HCT116 (cell line): Measurements from ENCODE around the gene ROCK1. TPM values are rescaled to one million over a fixed set of nuclear protein-coding genes. Genes with fewer than 3 reads are reported as not detected.

Source experiments
- ATAC-seq: fragments of 200-7000 bp; cut with Tn5 transposase; 2 replicates; pipeline ENCODE4 v1.9.1; 2020; ENCODE audit warnings: mild to moderate bottlenecking, moderate library complexity
- BruUV-seq: library from RNA; stranded (reverse); fragments of 400-500 nt; replicated peaks from 2 replicates; lab custom pipeline; 2021; lab: Mats Ljungman, UMichigan
- CTCF ChIA-PET: fragments of 300-600 bp; sonication (Branson Sonifier 250); formaldehyde crosslinking; loops from one replicate; lab custom pipeline; 2021; ENCODE audit warnings: antibody characterized with exemption; lab: Charles Lee
- POLR2A ChIA-PET: fragments of 300-600, 350-600 bp; sonication (Branson Sonifier 250); formaldehyde crosslinking; loops from one replicate; lab custom pipeline; 2021; ENCODE audit warnings: antibody characterized with exemption; lab: Charles Lee
- RAD21 ChIA-PET, 2 experiments: fragments of 300-600 bp; sonication (Branson Sonifier 250); formaldehyde crosslinking; loops; one replicate each; lab custom pipeline; 2023; ENCODE audit warnings: low total read pairs in 2 of 2; ENCODE audit not compliant: uncharacterized antibody in 2 of 2, unreplicated experiment in 2 of 2, low non-redundant PET in 1 of 2; lab: Charles Lee
- DNase-seq: peaks from one replicate; pipeline ENCODE4 v3.0.0-alpha.2; 2010; ENCODE audit warnings: low read depth, low spot score
- H2AFZ ChIP-seq: fragments of 200-600 bp; shearing (Covaris generic), sonication (generic); 2 replicates; pipeline ENCODE4 v1.6.1; 2017; ENCODE audit warnings: low read depth, mixed run types, mixed read lengths, antibody characterized with exemption, low read length; ENCODE audit not compliant: poor library complexity, severe bottlenecking
- H3K27ac ChIP-seq: 2 replicates; pipeline ENCODE4 v1.5.1; 2012; ENCODE audit warnings: low read depth, low read length
- H3K27me3 ChIP-seq: fragments of 200-600 bp; sonication (generic); 2 replicates; pipeline ENCODE4 v1.6.1; 2016; ENCODE audit warnings: mixed run types, low read length, mixed read lengths; ENCODE audit not compliant: insufficient read depth
- H3K36me3 ChIP-seq, 2 experiments: fragments of 200-500 bp in 1 of 2; fragments of 200-600 bp in 1 of 2; sonication (Bioruptor generic) in 1 of 2; sonication (generic) in 1 of 2; 2 replicates each; pipeline versions ENCODE4 v1.5.1 to v1.6.1; 2014 to 2016; ENCODE audit warnings: low read length in 2 of 2, inconsistent platforms in 1 of 2, mixed read lengths in 1 of 2, mixed run types in 1 of 2; ENCODE audit not compliant: insufficient read depth in 2 of 2, control insufficient read depth in 1 of 2
- H3K4me1 ChIP-seq, 2 experiments: fragments of 200-600 bp in 1 of 2; sonication (generic) in 1 of 2; 2 replicates each; pipeline versions ENCODE4 v1.5.1 to v1.6.1; 2012 to 2017; ENCODE audit warnings: low read length in 2 of 2, inconsistent platforms in 1 of 2, mild to moderate bottlenecking in 1 of 2, mixed read lengths in 1 of 2, mixed run types in 1 of 2, moderate library complexity in 1 of 2; ENCODE audit not compliant: insufficient read depth in 2 of 2, control insufficient read depth in 1 of 2
- H3K4me2 ChIP-seq: fragments of 200-600 bp; sonication (generic); 2 replicates; pipeline ENCODE4 v1.6.1; 2017; ENCODE audit warnings: mixed run types, low read length, mixed read lengths
- H3K4me3 ChIP-seq, 2 experiments: fragments of 200-600 bp in 1 of 2; sonication (generic) in 1 of 2; replicated peaks in 1 of 2; 2 replicates each; pipeline ENCODE4 v1.5.1; 2011 to 2016; ENCODE audit warnings: low read length in 2 of 2, control low read depth in 1 of 2, low read depth in 1 of 2, mild to moderate bottlenecking in 1 of 2, mixed read lengths in 1 of 2, mixed run types in 1 of 2
- H3K79me2 ChIP-seq: fragments of 200-600 bp; sonication (generic); 2 replicates; pipeline ENCODE4 v1.6.1; 2017; ENCODE audit warnings: mild to moderate bottlenecking, mixed run types, low read length, moderate library complexity, mixed read lengths; ENCODE audit not compliant: insufficient read depth
- H3K9ac ChIP-seq: fragments of 200-600 bp; sonication (generic); 2 replicates; pipeline ENCODE4 v1.6.1; 2016; ENCODE audit warnings: low read length, mixed read lengths
- H3K9me2 ChIP-seq: fragments of 200-600 bp; sonication (generic), shearing (Covaris generic); 2 replicates; pipeline ENCODE4 v1.6.1; 2017; ENCODE audit warnings: mixed run types, mild to moderate bottlenecking, moderate library complexity; ENCODE audit not compliant: insufficient read depth
- H3K9me3 ChIP-seq, 2 experiments: fragments of 200-500 bp in 1 of 2; fragments of 200-600 bp in 1 of 2; sonication (Bioruptor generic) in 1 of 2; sonication (generic) in 1 of 2; 2 replicates each; pipeline ENCODE4 v1.6.1; 2014 to 2017; ENCODE audit warnings: low read length in 2 of 2, mixed read lengths in 2 of 2, inconsistent platforms in 1 of 2, low read depth in 1 of 2, mild to moderate bottlenecking in 1 of 2, mixed run types in 1 of 2, moderate library complexity in 1 of 2; ENCODE audit not compliant: control insufficient read depth in 1 of 2, insufficient read depth in 1 of 2
- H4K20me1 ChIP-seq: fragments of 200-600 bp; sonication (generic), shearing (Covaris generic); 2 replicates; pipeline ENCODE4 v1.6.1; 2017; ENCODE audit warnings: mixed run types, mild to moderate bottlenecking, moderate library complexity; ENCODE audit not compliant: insufficient read depth
- CEBPB ChIP-seq: IDR thresholded peaks from 2 replicates; pipeline ENCODE4 v1.6.1; 2012; ENCODE audit warnings: low read depth
- EGR1 ChIP-seq: IDR thresholded peaks from 2 replicates; pipeline ENCODE4 v1.6.1; 2012; ENCODE audit warnings: low read depth
- FOSL1 ChIP-seq: IDR thresholded peaks from 2 replicates; pipeline ENCODE4 v1.6.1; 2012; ENCODE audit warnings: low read depth
- RAD21 ChIP-seq: IDR thresholded peaks from 2 replicates; pipeline ENCODE4 v1.6.1; 2012; ENCODE audit warnings: low read depth, mild to moderate bottlenecking
- REST ChIP-seq: IDR thresholded peaks from 2 replicates; pipeline ENCODE4 v1.6.1; 2012; ENCODE audit warnings: low read depth
- SIN3A ChIP-seq: IDR thresholded peaks from 2 replicates; pipeline ENCODE4 v1.6.1; 2012; ENCODE audit warnings: low read depth
- TCF7L2 ChIP-seq: IDR thresholded peaks from 2 replicates; pipeline ENCODE4 v1.7.0; 2011; ENCODE audit warnings: borderline replicate concordance, inconsistent platforms; ENCODE audit not compliant: insufficient read depth, insufficient read length; ENCODE audit errors: extremely low read depth
- ZBTB33 ChIP-seq: IDR thresholded peaks from 2 replicates; pipeline ENCODE4 v1.6.1; 2011; ENCODE audit warnings: mild to moderate bottlenecking, low read length, moderate library complexity; ENCODE audit not compliant: insufficient replicate concordance; ENCODE audit errors: extremely low read depth
- ZFX ChIP-seq: fragments of 450-650 bp; IDR thresholded peaks from 2 replicates; pipeline ENCODE4 v1.6.1; 2017
- intact Hi-C: fragments of 100-400 bp; cut with micrococcal nuclease; formaldehyde crosslinking; loops from 2 replicates; pipeline ENCODE4 v1.10.0; 2022
- total RNA-seq: library from RNA; stranded (reverse); gene quantifications from one replicate; pipeline ENCODE4 v1.2.1, GENCODE V29; 2021; ENCODE audit not compliant: unreplicated experiment

Gene ROCK1
- total RNA-seq, 1 experiment from 2014 or later, result 38.1 TPM

- TF ChIP-seq ZBTB33, result no peak
- TF ChIP-seq ZFX, result no peak
- no peak for TF ChIP-seq EGR1
- TF ChIP-seq, all 23 proteins: peak for 0
Observed at GRCh38 chr18:21004726-21005125, 106.9 kb downstream of the ROCK1 start (continued).

GRCh38 chr18:21000667-21001066, 110.9 kb downstream of the ROCK1 start:
- Histone ChIP-seq H4K20me1 (no peaks in the 10 kb centered on the region), H3K9me2 (no peaks in the 10 kb centered on the region), H3K4me3 (no peak overlapping the region), H2AFZ (no peak overlapping the region), H3K4me2 (0 out of 2 replicates have a peak overlapping the region, but pooled peaks have one; percentile 6), H3K27ac (no peak overlapping the region), H3K9me3 (no peaks in the 10 kb centered on the region), H3K9ac (no peak overlapping the region), H3K36me3 (peaks cover 0 to 4% of the 10 kb centered on the region in 2 experiments; a peak in 2 of 4 replicates), H3K79me2 (peaks cover 4% of the 10 kb centered on the region; the same call in 1 of the 2 replicates), H3K27me3 (no peaks in the 10 kb centered on the region), H3K4me1 (peaks cover 0 to 9% of the 10 kb centered on the region in 2 experiments; a peak in 2 of 4 replicates)
- TF ChIP-seq REST (no peak), FOSL1 (0 out of 2 replicates have a peak, but pooled peaks have one; percentile 6), SIN3A (no peak), RAD21 (no peak), CEBPB (no peak), TCF7L2 (no peak)
- ChIA-PET RAD21 (no interaction called here), POLR2A (no interaction called here), CTCF (no interaction called here)
- intact Hi-C loops, result no loop called here
- ATAC-seq (no peak), DNase-seq (no peak)
- no TSS peak for BruUV-seq
